Posterior cingulate gyrus (tissue), 11 donors: ENCODE results near the gene CMAS.
"Not testable (repeated sequence)": the region's sequence is repeated elsewhere in the genome, so short reads cannot be mapped to it uniquely, and the experiment has no call there.

Source experiments
- DNase-seq, 10 donors: peaks; one replicate each; pipeline versions ENCODE4 v3.0.0 to v3.0.0-alpha.2; 2020 to 2021; ENCODE audit warnings: mixed read lengths in 3 of 10
- intact Hi-C: fragments of 100-400 bp; cut with DNase I; formaldehyde crosslinking; loops from one replicate; pipeline ENCODE4 v1.15.1; 2023

CMAS gene

DNA sequence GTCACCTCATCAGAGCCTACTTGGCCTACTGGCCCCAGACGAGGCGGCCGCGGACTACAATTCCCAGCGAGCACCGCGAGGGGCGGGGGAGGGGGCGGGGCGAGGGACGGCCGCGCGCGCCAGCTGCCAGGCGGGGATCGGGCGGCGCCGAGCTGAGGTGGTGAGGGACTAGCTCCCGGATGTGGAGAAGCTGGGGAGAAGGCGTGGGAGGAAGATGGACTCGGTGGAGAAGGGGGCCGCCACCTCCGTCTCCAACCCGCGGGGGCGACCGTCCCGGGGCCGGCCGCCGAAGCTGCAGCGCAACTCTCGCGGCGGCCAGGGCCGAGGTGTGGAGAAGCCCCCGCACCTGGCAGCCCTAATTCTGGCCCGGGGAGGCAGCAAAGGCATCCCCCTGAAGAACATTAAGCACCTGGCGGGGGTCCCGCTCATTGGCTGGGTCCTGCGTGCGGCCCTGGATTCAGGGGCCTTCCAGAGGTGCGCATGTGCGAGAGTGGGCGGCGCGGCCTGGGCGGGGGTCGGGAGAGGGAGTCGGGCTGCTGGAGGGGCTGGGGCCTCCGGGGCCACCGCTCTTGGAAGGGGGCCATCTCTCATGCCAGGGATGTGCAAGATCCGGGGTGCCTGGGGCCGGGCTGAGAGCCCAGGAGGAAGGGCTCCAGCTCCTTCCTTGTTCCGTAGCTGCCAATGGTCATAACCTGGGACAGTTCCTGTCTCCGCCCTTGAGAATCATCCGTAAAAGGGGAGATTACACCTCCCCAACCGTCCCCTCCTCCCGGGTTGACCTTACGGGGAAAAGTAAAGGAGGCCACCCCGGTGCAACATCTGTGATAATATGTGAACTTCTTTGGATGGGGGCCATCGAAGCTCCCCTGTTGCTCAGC is at the start of gene CMAS:
Gene CMAS, plus strand, starts transcription at position 129 of the 878 bp plus-strand sequence. Its CDS starts 86 bp downstream, at position 215.
- peak; percentile 65 to 96 (median 79) for DNase-seq
- intact Hi-C loops = no loop called here

DNA sequence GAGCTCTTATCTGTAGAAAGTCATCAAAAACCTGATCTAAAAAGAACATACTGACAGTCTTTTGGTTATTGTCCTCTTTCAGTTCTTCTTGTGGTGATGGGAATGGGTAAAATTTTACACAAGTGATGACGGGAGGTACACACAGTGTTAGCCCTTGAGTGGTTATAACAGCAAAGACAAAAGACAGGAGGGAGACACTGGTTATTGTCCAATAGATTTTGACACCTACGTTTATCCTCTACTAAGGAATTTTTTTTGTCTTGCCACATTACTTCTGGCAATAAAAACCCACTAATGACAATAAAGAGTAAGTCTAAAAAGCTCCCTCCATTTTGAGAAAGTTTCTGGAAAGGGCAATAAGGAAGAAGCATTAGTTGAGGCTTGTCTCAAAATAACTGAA is 47.7 kb upstream of the CMAS start:
- intact Hi-C loops = no loop called here
- no peak for DNase-seq

DNA sequence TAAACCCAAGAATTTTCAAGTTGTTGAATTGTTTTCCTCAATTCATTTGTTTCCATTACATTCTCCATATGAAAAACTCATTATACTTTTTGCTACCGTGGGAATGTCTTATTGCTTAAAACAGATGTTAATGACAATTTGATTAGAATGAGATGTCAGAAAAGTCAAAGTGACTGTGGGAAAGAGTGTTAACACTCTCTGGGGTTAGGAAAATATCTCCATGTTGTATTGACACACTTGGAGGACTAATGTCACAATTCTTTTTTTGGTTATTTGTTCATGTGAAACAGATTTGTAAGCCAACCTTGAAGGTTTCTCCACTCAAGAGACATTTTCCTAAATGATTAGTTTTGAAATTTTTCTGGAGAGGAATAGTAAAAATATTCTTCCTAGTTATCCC is 47.2 kb upstream of the CMAS start:
- DNase-seq = no peak
- intact Hi-C loops = no loop called here

DNA sequence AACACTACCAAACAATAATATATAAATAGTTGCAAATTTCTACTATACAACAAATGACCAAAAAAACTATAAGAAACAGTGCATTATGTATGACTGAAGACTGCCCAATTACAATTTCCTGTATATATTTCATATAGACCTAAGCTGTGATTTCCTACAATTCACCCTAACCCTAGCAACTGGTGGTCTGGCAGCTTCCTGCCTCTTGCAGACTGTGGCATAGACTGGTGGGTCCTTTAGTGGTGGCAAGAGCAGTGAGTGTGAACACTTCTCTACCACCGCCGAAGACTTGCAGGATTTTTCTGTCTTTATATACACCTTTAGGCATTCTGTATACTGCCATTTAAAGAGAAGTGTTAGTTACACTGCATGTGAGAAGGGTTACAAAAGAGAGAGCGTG is 43.6 kb upstream of the CMAS start:
- intact Hi-C loops = no loop called here
- no peak for DNase-seq

DNA sequence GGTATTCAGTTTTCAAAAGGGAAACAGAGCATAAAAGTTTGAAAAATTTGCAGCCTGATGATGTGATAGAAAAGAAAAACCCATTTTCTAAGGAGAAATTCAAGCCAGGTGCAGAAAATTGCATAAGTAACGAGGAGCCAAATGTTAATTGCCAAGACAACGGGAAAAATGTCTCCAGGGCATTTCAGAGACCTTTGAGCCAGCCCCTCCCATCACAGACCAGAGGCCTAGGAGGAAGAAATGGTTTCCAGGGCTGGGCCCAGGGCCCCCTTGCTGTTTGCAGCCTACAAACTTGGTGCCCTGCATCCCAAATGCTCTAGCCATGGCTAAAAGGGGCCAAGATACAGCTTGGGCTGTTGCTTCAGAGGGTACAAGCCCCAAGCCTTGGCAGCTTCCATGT is 38.2 kb upstream of the CMAS start:
- DNase-seq, intact Hi-C loops: not testable (repeated sequence)

DNA sequence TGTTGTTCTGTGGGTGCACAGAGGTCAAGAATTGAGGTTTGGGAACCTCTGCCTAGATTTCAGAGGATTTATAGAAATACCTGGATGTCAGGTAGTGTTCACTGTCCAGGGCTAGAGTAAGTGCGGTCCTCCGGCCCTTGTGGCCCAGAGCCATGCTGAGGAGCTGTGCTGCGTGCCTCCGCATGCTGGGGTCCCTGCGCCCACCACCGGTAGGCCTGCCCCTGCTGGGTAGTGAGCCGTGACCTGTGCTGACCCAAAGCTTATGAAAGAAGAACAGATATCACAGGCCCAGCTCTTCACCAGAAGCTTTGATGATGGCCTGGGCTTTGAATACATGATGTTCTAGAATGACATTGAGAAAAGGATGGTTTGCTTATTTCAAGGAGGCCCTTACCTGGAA is 37.8 kb upstream of the CMAS start:
- peak in 2 of 10 donors; percentile 48 to 78 for DNase-seq
- intact Hi-C loops = no loop called here

DNA sequence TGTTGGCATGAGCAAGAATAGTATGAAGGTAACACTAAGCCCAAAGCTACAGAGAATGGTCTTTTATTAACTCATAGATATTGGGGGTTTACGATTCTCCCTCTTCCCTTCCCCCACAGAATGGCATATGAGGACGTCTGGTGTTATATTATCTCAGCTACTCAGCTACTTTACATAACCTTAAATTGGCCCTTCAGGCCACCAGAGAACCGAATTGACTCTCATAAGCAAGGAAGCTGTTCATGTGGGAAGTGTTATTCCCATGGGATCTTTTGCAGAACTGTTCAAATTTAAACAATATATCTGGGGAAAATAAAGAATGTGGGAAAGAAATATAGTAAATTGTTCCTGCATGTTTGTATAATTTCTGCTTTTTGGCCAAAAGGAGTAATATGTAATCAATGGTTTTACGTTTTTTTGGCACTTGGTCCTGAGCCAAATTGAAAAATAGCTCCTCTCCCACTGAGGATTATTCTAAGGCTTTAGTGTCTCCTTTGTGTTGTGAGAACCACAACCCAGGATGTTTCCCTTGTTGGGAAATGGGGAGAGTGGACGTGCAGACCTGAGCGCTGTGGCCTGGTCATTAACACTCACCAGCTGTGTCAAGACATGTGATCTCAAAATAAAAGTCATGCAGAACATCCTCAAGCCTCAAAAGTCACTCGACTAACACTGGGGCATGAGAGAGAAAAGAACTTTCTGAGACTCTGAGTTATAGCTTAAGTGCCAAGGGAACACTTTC is 31.8 kb upstream of the CMAS start:
- no peak for DNase-seq
- intact Hi-C loops = no loop called here

DNA sequence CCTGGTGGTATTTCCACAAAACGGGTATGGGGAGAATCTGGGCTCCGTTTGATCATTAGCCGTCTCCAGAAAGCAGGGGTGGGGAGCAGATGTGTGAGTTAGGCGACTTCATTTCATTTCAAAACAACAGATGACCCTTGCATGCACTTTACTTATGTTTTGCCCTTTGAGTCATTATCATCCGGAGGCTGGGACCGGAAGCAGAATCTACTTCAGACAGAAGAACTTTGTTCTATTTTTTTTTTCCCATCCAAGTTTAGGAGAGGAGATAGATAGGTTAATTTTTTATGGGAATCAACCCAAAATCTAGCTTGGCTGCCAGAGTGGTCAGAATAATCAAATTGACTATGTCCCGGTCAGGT is 31.3 kb upstream of the CMAS start:
- intact Hi-C loops = no loop called here
- DNase-seq = no peak

DNA sequence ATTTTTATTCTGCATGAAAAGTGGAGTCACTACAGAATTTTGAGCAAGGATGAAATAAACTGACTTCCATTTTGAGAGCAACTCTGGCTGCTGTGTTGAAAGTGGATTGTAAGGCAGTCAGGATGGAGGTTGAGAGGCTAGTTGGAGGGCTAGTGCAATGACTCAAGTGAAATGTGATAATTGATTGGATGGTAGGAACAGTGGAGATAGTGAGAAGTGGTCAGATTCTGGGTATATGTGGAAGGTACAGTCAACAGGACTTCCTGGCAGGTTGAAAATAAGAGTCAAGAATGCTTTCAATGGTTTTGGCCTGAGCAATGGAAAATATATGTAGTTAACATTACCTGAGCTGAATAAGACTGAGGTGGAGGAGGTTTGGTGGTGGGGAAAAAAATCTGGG is 29.0 kb upstream of the CMAS start:
- DNase-seq = no peak
- intact Hi-C loops = no loop called here

DNA sequence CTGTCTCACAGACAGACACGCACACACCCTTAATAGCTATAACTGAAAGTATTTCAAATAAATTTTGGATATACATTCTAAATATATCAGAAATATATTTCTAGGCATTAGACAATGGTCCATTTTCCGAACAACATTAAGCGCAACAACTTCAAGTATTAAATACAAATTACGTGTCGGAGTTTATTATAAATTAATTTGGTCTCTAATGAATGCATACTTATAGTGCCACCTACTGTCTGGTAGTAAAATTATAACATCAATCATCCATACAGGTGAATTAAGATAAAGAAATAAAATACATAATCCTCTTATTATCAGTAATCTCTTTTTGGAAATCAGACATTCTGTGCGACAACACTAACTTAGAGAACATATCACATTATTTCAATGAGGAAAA is 27.2 kb upstream of the CMAS start:
- intact Hi-C loops = loop anchor here (1.0 kb wide), 1 partner anchor 322 kb away; no protein-coding TSS in a partner anchor
- DNase-seq = no peak

DNA sequence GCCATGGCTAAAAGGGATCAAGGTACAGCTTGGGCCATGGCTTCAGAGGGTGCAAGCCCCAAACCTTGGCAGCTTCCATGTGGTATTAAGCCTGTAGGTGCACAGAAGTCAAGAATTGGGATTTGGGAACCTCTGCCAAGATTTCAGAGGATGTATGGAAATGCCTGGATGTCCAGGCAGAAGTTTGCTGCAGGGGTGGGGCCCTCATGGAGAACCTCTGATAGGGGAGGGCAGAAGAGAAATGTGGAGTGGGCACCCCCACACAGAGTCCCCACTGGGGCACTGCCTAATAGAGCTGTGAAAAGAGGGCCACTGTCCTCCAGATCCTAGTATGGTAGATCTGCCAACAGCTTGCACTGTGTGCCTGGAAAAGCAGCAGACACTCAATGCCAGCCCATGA is 22.5 kb upstream of the CMAS start:
- DNase-seq, intact Hi-C loops: not testable (repeated sequence)

DNA sequence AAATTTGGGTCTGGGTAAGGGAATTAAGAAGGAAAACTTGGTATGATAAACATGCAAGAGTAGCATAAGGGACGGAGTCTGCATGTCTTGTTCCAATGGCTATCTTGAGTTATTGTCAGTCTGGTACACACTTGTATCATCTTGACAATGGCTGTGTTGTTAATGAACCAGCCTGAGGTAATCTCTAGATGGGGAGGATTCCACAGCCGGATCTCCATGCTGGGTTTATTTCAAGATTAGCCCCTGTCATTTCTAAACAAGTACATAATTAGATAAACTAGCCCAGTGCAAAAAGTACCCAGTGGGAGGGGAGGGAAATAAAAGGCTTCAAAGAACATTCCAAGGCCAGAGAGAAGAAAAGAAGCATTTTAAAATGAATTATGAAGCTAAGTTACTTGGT is 16.5 kb upstream of the CMAS start:
- intact Hi-C loops = no loop called here
- DNase-seq = no peak

DNA sequence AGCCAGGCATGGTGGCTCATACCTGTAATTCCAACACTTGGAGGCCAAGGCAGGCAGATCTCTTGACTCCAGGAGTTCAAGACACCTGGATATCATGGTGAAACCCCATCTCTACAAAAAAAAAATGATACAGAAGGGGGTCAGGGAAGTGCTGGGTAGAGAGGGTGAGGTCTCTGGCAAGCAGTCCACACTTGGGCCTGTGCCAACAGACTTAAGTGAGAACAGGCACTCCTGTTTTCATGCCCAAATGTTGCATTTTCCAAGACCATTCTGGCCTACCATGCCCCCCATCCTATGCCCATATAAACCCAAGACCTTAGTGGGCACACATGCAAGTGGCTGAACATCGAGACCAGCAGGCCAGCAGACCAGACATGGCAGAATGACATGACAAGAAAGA is 16.0 kb upstream of the CMAS start:
- no peak for DNase-seq
- intact Hi-C loops = no loop called here

DNA sequence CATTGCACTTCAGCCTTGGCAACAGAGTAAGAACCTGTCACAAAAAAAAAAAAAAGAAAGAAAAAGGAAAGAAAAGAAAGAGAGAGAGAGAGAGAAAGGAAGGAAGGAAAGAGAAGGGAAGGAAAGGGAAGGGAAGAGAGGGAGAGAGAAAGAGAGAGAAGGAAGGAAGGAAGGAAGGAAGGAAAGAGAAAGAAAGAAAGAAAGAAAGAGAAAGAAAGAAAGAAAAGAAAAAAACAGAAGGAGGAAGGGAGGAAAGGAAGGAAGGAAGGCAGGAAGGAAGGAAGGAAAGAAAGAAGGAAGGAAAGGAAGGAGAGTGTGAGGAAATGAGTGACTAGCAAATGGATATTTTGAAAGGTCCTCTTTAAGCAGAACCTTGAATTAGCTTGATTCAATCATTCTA is 13.3 kb upstream of the CMAS start:
- DNase-seq = no peak
- intact Hi-C loops = no loop called here

DNA sequence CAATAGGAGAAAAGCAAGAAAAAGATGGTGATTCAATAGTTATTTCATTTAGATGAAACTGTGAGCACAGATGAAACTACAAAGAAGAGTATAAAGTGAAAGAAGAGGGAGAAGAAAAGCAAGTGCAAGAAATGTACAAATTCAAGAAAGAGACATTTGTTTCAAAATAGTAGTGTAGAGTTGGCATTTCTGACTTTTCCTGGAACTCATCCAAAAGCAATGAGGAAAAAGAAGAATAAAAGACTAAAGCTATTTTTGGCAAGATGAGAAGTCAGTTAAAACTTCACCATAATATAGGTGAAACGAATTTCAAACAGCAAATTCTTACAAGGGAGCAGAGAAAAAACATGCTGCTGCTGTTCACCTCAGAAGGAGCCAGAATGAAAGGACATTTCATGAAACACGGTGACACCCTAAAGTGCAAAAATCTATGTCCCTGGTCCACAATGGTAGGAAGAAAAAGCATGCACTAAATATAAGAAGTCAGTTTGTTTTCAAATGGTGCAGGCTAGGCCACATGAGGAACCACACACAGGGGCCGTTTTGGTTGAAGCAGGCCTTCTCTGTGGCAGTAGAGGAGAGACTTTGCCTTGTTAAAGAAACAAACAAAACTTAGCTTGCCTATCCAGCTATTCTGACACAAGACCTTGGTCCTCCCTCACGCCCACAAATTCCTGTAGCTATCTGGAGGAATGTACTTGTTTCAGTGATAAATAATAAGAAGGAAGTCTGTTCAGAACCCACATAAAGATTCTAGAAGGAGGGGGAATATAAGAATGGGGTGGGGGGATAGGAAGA is 11.1 kb upstream of the CMAS start:
- intact Hi-C loops = no loop called here
- DNase-seq = no peak

DNA sequence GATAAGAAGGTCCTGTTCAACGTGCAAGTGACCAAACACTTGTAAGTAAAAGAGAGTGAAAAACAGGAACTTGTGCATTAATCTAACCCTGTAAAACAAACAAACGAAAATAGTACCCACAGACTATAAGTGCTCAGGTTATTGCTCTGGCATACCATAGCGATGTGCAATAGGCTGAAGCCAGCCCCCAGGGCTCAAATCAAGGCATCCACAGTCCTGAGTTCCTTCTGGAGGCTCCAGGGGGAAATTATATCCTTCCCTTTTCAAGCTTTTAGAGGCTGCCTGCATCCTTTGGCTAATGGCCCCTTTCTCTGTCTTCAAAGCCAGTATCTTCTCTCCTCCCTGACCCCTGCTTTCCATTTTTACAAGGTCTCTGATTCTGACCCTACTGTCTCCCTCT is 8.1 kb upstream of the CMAS start:
- intact Hi-C loops = no loop called here
- no peak for DNase-seq

DNA sequence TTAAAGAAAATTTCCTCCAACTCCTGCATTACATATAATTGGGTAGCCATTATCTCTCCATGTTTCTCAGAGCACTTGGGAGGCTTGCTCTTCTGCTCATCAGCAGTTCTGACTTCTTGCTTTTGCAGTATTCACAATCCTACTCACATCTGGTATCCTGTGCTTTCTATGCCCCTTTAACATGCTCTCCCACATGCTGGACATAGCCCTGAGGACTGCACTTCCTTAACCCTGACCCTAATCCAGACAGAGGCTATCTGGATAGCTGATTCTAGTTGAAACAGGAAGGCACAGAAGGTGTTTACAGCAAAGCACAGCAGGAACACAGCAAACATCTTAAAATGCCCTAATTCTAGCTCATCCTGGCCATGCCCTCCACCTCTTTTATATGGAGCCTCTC is 7.3 kb upstream of the CMAS start:
- DNase-seq = no peak
- intact Hi-C loops = no loop called here

DNA sequence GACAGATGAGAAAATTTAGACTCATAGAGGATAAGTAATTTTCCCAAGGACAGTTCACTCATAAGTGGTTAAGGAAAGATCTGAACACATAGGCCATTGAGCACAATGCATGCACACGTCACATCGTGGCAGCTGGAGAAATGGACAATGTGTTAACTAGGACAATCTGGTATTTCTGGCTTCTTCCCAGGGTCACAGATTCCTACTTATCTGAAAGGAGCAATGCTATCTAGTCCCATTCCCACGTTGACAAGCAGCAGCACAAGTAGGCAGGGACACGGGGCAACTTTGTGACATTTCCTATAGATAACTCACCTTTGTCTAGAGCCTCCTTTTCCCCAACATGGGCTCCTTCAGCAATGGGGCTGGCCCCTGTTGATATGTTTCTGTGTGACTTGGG is 6.7 kb upstream of the CMAS start:
- DNase-seq = no peak

DNA sequence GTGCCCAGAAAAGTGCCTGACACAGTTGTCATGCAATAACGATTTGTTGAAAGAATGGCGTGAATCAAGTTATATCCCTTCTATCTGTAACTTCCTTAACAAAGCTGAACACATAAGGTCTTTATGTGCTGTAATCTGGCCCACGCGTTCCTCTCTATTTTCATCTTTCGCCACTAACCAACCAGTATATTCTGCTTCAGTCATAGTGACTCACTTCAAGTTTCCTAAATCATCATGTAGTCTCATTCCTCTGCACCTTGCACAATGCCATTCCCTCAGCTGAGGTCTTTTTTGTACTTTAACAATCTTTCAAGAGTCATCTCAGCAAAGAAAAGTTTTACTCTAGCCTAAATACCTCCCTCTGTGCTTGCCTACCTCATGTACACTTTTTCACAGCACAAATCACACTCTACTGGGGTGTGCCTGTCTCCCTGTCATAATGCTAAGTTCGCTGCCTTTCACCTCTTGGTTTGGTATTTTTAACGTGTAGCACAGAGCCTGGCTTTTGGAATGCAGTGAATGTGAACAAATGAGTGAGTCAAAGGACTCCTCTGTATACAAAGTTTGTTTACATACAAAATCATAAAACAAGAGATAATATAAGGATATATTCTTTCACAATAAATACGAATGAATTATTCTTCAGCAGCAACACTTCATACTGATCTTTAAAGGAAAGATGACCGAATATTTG is 2.9 kb upstream of the CMAS start:
- intact Hi-C loops = no loop called here

More for the DNA sequence above, 6.7 kb upstream of the CMAS start:
- intact Hi-C loops = no loop called here

DNA sequence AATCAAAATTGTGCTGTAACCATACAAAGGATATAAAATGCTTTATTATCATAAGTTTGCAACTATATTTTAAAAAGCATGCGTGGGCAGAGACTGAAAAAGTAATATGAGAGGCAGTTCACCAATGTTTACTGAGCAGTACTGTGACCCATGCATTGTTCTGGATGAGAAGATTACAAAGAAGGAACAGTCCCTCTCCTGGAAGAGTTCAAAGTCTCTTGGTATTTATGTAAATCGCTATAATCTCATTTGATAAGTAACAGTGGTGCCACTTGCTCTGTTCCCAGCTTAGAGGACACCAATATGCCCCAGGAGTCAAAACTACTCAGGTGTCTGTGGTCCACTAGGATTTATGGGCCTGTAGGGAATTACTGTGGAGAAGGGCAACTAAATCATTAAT is 2.1 kb upstream of the CMAS start:
- DNase-seq = no peak
- intact Hi-C loops = no loop called here

More for the DNA sequence above, 2.9 kb upstream of the CMAS start:
- DNase-seq = no peak

DNA sequence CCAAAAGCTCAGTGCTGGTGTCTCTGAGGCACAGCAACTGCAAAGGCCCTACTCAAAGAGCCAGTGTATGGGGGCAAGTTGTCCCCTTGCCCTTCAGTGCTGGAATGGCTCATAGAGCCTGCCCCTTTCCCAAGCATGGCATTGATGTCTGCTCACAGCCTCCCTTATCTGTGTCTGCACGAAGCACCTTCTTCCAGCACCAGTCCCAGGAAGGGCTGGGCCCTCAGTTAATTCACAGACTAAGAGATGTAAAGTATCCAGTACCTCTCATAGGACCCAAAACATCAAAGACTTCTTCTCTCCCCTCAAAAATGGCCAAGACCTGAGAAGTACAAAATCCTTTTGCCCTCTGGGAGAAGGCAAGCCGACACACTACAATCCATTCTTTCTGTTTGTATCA is 1.6 kb upstream of the CMAS start:
- DNase-seq = no peak
- intact Hi-C loops = no loop called here
